ENCODE results near the gene C1orf198.

The C1orf198 gene

DNA sequence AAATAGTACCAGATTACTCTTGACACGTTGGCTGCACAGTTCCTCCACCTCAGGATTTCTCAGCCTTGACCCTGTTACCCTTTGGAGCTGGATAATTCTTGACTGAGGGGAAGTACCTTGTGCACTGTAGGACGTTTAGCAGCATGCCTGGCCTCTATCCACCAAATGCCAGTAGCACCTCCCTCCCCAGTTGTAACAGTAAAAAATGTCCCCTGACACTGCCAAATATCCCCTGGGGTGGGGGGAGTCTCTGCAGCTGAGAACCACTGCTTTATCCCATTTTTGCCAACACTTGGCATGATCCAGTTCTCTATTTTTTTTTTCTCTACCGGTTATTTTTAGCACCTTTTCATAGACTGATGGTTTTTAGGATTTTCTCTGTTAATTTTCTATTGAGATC lies 34.0 kb downstream of the C1orf198 start:
- FAIRE-seq (no peak), DNase-seq (ENCODE audit: low spot score) (no peak)

DNA sequence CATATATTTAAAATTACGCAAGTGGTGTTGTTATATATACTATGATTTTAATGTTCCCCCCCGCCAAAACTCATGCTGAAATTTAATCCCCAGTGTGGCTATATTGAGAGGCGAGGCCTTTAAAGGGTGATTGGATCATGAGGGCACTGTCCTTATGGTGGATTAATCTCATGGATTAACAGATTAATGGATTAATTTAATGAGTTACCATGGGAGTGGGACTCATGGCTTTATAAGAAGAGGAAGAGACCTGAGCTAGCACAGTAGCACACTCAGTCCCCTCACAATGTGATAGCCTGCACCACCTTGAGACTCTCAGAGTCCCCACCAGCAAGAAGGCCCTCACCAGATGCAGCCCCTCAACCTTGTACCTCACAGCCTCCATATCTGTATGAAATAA lies 34.8 kb downstream of the C1orf198 start:
- no peak for FAIRE-seq
- no peak for DNase-seq (ENCODE audit: low spot score)

- DNase-seq (ENCODE audit: low spot score) (no peak), FAIRE-seq (no peak)
Observed at GRCh38 chr1:230832476-230832875, 35.8 kb downstream of the C1orf198 start.

GRCh38 chr1:230831771-230832170 lies 36.5 kb downstream of the C1orf198 start:
- DNase-seq (ENCODE audit: low spot score) (no peak), FAIRE-seq (no peak)

GRCh38 chr1:230828421-230828820 lies 39.9 kb downstream of the C1orf198 start:
- DNase-seq (ENCODE audit: low spot score) (no peak), FAIRE-seq (no peak)

DNA sequence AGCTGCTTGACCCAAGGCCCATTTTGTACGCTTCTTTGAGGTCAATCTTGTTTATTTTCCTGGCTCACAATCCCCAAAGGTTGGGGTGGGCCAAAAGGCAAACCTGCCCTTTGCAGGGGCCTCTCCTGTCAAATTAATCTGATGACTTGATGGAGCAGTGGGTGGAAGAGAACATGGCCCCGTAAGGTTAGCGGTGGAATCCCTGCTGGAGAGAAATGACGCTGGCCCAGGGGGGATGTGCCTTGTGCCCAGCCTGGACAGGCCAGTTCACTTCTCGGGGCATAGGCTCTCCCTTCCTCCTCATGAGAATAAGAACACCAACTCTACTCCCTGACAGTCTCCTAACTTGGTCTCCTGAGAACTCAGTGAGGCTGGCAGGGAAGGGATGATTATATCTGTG lies 40.5 kb downstream of the C1orf198 start:
- no peak for FAIRE-seq

GRCh38 chr1:230827081-230827681 lies 41.1 kb downstream of the C1orf198 start:
- FAIRE-seq: no peak
- DNase-seq (ENCODE audit: low spot score): no peak

More for the DNA sequence above, 40.5 kb downstream of the C1orf198 start:
- DNase-seq (ENCODE audit: low spot score): no peak

GRCh38 chr1:230826166-230826875 lies 42.0 kb downstream of the C1orf198 start:
- DNase-seq (ENCODE audit: low spot score) (no peak), FAIRE-seq (no peak)

GRCh38 chr1:230825761-230826160 lies 42.6 kb downstream of the C1orf198 start:
- no peak for FAIRE-seq
- DNase-seq (ENCODE audit: low spot score): no peak

DNA sequence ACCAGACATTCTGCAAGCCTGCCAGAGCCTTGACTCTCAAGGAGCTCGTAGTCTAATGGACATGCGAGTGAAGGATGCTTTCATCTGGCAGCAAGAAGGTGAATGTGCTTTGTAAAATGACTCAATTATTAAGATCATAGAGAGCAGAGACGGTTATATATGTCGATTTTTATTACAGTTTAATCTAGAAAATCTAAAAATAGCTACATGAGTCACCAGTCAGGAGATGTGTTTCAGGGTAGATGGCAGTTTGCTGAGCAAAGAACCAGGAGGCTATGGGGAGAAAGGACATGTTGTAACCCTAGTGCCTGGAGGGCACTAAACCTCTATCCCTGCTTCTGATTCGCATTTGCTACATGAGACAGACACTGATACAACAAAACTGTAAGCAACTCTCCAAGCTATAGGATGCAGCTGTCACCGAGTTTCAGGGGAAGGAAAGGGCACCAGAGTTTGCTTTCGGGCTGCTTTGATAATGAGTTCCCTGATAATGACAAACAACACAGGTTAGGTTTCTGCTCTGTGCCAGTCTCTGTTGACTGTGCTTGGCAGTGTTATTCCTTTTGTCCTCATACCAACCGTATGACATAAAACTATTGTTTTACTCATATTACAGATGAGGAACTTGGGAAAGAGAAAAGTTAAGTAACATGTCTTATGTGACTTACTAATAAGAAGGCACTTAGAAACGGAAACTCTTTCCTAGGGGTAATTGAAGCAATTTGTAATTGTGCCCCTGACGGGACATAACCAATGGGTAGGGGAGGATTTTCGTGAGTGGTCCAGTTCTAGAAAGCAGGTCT lies 43.2 kb downstream of the C1orf198 start:
- FAIRE-seq: no peak
- peak; percentile 21 for DNase-seq (ENCODE audit: low spot score)

GRCh38 chr1:230824551-230824918 lies 43.8 kb downstream of the C1orf198 start:
- FAIRE-seq (no peak), DNase-seq (ENCODE audit: low spot score) (no peak)

DNA sequence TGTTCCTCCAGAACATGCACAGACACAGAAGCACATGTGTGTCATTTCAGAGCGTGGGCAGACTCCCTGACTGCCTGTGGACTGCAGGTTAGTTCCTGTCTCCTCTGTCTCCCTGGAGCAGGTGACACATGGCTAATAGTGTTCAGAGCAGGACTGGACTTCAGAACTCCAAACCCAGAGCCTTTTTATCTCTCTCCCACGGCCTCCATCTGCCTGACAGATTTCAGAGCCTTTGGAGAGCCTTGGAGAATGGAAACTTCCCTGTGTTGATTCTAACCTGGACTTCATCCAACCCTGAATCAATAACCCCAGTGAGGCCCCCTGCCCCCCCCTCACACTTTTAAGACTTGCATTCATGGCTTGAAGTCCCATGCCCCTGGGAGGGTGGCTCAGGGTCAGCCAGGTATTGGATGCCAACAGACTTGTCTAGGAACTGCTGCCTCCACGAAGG lies 44.4 kb downstream of the C1orf198 start:
- no peak for DNase-seq (ENCODE audit: low spot score)
- FAIRE-seq: no peak

DNA sequence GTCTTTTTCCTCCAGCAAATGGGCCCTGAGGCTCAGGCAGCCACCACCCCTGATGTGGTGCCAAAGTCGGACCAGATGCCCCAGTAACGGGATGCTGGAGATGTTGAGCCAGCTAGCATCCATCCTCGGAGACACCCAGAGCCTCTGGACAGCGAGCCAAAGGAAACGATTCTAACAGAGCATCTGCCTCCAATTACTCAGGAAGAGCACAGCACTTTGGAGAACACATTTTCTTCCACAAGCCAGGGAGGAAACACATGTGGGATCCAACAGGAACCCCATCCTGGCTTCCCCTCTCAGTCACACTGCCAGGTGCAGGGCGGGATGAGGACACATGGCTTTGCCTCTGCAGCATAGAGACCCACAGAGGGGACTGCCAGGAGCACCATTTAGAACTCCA lies 44.9 kb downstream of the C1orf198 start:
- FAIRE-seq: no peak
- DNase-seq (ENCODE audit: low spot score): no peak

DNA sequence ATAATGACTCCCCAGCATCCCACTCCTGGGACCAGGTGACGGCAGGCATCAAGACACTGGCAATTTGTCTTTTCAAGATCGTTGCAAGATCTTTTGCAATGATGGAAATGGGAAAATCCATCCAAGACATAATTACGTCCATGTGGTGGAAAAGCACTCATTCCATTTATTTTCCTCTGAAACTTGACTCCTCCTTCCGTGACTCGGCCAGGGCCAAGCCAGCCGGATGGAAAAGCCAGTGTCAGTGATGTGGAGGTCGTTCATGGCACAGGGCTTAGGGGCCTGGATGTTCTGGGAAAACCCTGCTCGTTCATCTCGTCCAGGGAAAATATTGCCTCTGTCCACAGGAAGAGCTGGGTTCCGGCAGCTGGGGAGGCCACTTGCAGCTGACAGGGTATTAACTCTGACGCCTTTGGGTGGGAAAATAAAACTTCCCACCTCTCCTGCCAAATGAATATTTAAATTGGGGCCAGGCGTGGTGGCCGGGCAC lies 46.2 kb downstream of the C1orf198 start:
- FAIRE-seq (no peak), DNase-seq (ENCODE audit: low spot score) (no peak)

GRCh38 chr1:230821346-230821745 lies 47.0 kb downstream of the C1orf198 start:
- DNase-seq (ENCODE audit: low spot score) (no peak), FAIRE-seq (no peak)

DNA sequence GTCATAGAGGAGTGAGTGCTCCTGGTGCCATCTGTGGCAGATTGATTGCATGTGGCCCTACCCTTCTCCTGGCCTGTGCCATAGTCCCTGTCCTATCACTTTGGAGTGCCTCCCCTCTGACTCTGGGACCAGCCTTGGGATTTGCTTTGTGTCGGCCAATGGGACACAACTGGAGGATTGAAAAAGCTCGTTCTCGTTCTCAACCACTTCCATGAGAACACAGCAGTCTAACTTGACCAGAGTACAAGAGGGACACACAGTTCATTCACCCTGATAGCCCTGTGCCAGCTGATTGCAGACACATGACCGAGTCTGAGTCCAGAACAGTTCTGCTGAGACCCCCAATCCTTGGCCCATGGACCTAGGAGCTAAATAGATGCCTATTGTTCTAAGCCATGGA lies 47.8 kb downstream of the C1orf198 start:
- FAIRE-seq: no peak
- DNase-seq (ENCODE audit: low spot score): no peak

- FAIRE-seq: no peak
- DNase-seq (ENCODE audit: low spot score): no peak
Observed at GRCh38 chr1:230819976-230820375, 48.3 kb downstream of the C1orf198 start.

GRCh38 chr1:230818901-230819300 lies 49.4 kb downstream of the C1orf198 start:
- DNase-seq (ENCODE audit: low spot score) (no peak), FAIRE-seq (no peak)

DNA sequence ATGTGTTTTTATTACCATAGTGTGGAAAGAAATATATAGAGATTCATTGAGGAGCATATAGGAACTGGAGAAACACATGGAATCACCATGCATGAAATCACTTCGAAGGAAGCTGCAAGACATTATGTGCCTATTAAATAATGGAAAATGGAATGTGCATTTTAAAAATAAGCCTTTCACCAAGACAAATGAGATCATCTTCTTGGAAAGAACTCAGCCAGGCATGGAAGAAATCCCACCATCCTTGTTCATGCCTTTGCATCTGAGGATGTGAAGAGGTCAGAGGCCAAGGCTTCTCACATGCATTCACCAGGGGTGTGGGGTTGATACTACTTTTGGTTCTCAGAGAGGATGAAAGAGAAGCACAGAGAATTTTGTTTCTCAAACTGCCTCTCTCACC lies 50.0 kb downstream of the C1orf198 start:
- no peak for FAIRE-seq
- no peak for DNase-seq (ENCODE audit: low spot score)

- no peak for DNase-seq (ENCODE audit: low spot score)
- FAIRE-seq: no peak
Observed at GRCh38 chr1:230816018-230816417, 52.3 kb downstream of the C1orf198 start.

DNA sequence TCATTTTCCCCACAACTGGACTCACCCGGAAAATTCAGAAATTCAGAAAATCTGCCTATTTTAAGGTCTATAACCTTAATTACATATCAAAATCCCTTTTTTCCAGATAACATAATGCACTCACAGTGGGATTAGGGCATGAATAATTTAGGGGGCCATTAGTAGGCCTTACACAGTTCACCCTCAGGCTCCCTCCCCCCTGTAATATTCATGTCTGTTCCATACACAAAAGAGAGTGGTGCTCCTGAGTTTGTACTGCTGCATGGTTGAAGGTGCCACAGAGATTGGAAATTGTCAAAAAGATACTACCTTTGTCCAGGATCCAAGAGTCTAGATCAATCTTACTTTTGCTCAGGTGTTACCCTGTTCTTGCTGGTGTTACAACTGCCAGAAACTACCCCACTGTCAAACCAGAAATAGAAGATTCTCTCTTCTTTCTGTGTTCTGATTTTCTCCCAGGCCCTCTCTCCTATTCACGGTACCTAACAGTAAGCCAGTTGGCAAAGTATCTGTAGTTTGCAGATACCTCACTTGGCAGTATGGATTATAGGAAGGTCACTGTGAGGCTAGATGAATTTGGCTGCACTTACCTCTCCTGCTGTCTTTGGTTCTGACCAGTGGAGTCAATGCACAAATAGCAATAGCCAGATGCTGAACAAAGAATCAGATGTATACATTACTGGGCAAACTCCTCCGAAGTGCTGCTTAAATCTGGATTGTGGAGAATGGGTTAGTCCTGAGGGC lies 53.2 kb downstream of the C1orf198 start:
- FAIRE-seq (no peak), DNase-seq (ENCODE audit: low spot score) (no peak)

- no peak for FAIRE-seq
- DNase-seq (ENCODE audit: low spot score): no peak
Observed at GRCh38 chr1:230812568-230812967, 55.8 kb downstream of the C1orf198 start.
